MCF 10A (cell line): ENCODE results near the gene CDC42EP3. TPM values are rescaled to one million over a fixed set of nuclear protein-coding genes. Genes with fewer than 3 reads are reported as not detected.

ENCODE experiments used
- BruUV-seq: library from RNA; stranded (reverse); fragments of 400-500 nt; replicated peaks from 2 replicates; lab custom pipeline; 2021; lab: Mats Ljungman, UMichigan
- CTCF ChIA-PET: fragments of 300-600 bp; sonication (Branson Sonifier 250); formaldehyde crosslinking; extraction: SDS; loops from one replicate; lab custom pipeline; 2021; ENCODE audit warnings: antibody characterized with exemption, inconsistent platforms; lab: Yijun Ruan, JAX
- POLR2A ChIA-PET: fragments of 300-600, 350-650 bp; sonication (Branson Sonifier 250); formaldehyde crosslinking; extraction: SDS; loops from one replicate; lab custom pipeline; 2020; ENCODE audit warnings: antibody characterized with exemption, inconsistent platforms; lab: Yijun Ruan, JAX
- DNase-seq: peaks from one replicate; pipeline ENCODE4 v3.0.0-alpha.2; 2018; ENCODE audit not compliant: unreplicated experiment
- H3K27ac Mint-ChIP-seq: one replicate; pipeline ENCODE4 v1.8.0; 2022; ENCODE audit warnings: mild to moderate bottlenecking, low read depth, mixed read lengths; ENCODE audit not compliant: unreplicated experiment
- H3K27me3 Mint-ChIP-seq: one replicate; pipeline ENCODE4 v1.8.0; 2022; ENCODE audit warnings: mixed read lengths; ENCODE audit not compliant: insufficient read depth, unreplicated experiment
- H3K36me3 Mint-ChIP-seq: one replicate; pipeline ENCODE4 v1.8.0; 2022; ENCODE audit warnings: mild to moderate bottlenecking, moderate library complexity, mixed read lengths; ENCODE audit not compliant: insufficient read depth, unreplicated experiment
- H3K4me1 Mint-ChIP-seq: one replicate; pipeline ENCODE4 v1.8.0; 2022; ENCODE audit warnings: mixed read lengths; ENCODE audit not compliant: insufficient read depth, unreplicated experiment
- H3K4me3 Mint-ChIP-seq: one replicate; pipeline ENCODE4 v1.8.0; 2022; ENCODE audit warnings: mild to moderate bottlenecking, moderate library complexity, mixed read lengths; ENCODE audit not compliant: unreplicated experiment
- H3K9me3 Mint-ChIP-seq: one replicate; pipeline ENCODE4 v1.8.0; 2022; ENCODE audit warnings: mixed read lengths; ENCODE audit not compliant: unreplicated experiment
- CTCF ChIP-seq: fragments of 200-600 bp; IDR thresholded peaks from one replicate; pipeline ENCODE4 v1.8.0; 2022; ENCODE audit warnings: antibody characterized with exemption, mild to moderate bottlenecking; ENCODE audit not compliant: unreplicated experiment
- intact Hi-C: fragments of 100-400 bp; cut with micrococcal nuclease; formaldehyde crosslinking; loops from 2 replicates; pipeline ENCODE4 v1.14.1; 2022
- total RNA-seq: library from RNA; stranded (reverse); gene quantifications from 2 replicates; pipeline ENCODE4 v1.2.3, GENCODE V29; 2022

CDC42EP3 gene
- total RNA-seq, 1 experiment from 2014 or later: 61.3 TPM

GRCh38 chr2:37705191-37705590, 33.7 kb upstream of the CDC42EP3 start:
- no peak for DNase-seq
- Mint-ChIP-seq H3K27ac (no peak overlapping the region), H3K27me3 (no peaks in the 10 kb centered on the region), H3K4me3 (no peak overlapping the region), H3K4me1 (no peaks in the 10 kb centered on the region), H3K36me3 (no peaks in the 10 kb centered on the region), H3K9me3 (no peaks in the 10 kb centered on the region)
- no peak for TF ChIP-seq CTCF
- intact Hi-C loops: no loop called here
- BruUV-seq: no TSS peak
- CTCF ChIA-PET: interaction anchor here (0.5 to 1.1 kb wide), 2 partner anchors 13 to 345 kb away, joined by 3 read pairs; no protein-coding TSS in a partner anchor
- POLR2A ChIA-PET: interaction anchor here (0.5 kb wide), 1 partner anchor 251 kb away, joined by 3 read pairs; no protein-coding TSS in a partner anchor

- TF ChIP-seq CTCF: no peak
- no peaks in the 10 kb centered on the region for H3K4me1 Mint-ChIP-seq
- DNase-seq: no peak
- POLR2A ChIA-PET: no interaction called here
- intact Hi-C loops: no loop called here
- H3K27ac Mint-ChIP-seq: no peak overlapping the region
- H3K4me3 Mint-ChIP-seq: no peak overlapping the region
- no peaks in the 10 kb centered on the region for H3K9me3 Mint-ChIP-seq
- H3K36me3 Mint-ChIP-seq: no peaks in the 10 kb centered on the region
- CTCF ChIA-PET: no interaction called here
- no TSS peak for BruUV-seq
- no peaks in the 10 kb centered on the region for H3K27me3 Mint-ChIP-seq
Observed at GRCh38 chr2:37698931-37699481, 27.6 kb upstream of the CDC42EP3 start.

GRCh38 chr2:37695336-37695735, 23.9 kb upstream of the CDC42EP3 start:
- ChIA-PET CTCF (no interaction called here), POLR2A (no interaction called here)
- DNase-seq: no peak
- Mint-ChIP-seq H3K4me1 (no peaks in the 10 kb centered on the region), H3K27me3 (no peaks in the 10 kb centered on the region), H3K27ac (no peak overlapping the region), H3K9me3 (no peaks in the 10 kb centered on the region), H3K4me3 (no peak overlapping the region), H3K36me3 (no peaks in the 10 kb centered on the region)
- BruUV-seq: no TSS peak
- intact Hi-C loops: no loop called here
- no peak for TF ChIP-seq CTCF

GRCh38 chr2:37692711-37693110, 21.3 kb upstream of the CDC42EP3 start:
- no peak overlapping the region for H3K27ac Mint-ChIP-seq
- POLR2A ChIA-PET: interaction anchor here (0.7 kb wide), 1 partner anchor 219 kb away, joined by 3 read pairs; no protein-coding TSS in a partner anchor
- H3K27me3 Mint-ChIP-seq: no peaks in the 10 kb centered on the region
- H3K4me3 Mint-ChIP-seq: no peak overlapping the region
- intact Hi-C loops: no loop called here
- H3K36me3 Mint-ChIP-seq: no peaks in the 10 kb centered on the region
- DNase-seq: no peak
- CTCF ChIA-PET: interaction anchor here (0.6 to 0.7 kb wide), 3 partner anchors 13 to 280 kb away, joined by 3 read pairs; no protein-coding TSS in a partner anchor
- BruUV-seq: no TSS peak
- no peaks in the 10 kb centered on the region for H3K9me3 Mint-ChIP-seq
- H3K4me1 Mint-ChIP-seq: peaks cover 20% of the 10 kb centered on the region
- TF ChIP-seq CTCF: no peak
